Measurements from ENCODE around the gene NPRL2.
A peak's percentile ranks its signal among the peaks of the same experiment; 100 is the strongest.

NPRL2 gene

DNA sequence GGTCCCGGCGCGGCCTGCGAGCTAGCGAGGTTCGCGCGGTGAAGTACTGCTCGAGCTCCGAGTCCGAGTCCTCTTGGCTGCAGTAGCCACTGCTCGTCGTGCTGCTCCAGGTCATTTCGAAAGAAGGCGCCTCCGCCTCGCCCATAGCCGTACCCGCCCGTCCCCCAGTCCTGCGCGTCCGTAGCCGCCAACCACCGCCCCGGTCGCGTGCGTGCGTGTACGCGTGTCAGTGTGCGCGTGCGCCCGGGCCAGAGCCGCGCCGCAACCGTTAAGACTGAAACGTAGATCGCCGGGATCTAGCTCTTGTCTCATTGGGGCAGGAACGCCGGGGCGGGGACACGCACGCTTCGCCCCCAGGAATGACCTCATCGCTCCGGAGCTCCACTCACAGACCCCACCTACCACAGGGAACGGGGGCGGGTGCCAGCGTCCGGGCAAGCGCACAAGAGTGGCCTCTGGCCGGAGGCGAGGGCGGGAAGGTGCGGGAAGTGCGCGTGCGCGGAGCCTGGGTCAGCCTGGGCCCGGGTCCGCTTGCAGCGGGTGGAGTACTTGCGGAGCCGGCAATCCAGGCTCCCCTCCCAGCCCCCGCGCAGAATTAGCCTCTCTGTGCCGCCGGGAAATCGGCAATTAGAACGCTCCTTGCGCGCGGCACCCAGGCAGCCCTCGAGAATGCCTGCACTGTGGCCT, 13.3 kb downstream of the NPRL2 start:
- DNase-seq = peak; percentile 97

DNA sequence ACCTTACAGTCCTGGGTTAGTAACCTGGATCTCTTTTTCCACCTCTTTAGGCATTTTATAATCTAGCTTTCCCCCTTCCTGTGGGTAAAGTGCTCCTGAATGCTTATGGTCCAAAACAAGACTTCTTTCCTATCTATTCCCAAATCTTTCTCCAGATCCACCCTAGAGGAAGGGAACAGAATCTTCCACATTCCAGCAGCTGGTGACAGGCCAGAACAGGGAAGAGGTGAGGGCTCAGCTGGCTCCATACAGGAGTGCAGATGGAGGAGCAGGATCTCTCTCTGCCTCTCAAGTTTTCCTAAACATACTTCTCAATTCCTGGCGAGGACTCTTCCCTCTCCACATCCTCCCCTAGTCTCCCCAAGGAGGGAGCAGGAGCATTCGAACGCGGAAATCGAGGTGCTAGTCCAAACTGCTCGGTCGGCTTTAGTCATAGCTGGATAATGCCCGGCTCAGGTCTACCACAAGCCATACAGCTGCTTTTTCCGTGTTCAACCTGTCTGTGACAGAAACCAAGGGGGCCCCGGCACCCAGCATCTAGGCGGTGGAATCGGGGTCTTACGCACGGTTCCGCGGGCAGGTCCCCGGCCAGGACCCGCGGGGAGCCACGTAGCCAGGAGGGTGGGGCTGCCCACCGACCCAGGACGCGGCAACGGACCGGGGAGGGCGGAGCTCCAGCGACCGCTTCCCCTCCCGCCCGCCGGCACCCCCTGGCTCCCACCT, 14.0 kb downstream of the NPRL2 start:
- DNase-seq = no peak
- H3K9me3 ChIP-seq = no peaks in the 10 kb centered on the region
- H3K27me3 ChIP-seq = no peaks in the 10 kb centered on the region
- H3K4me1 ChIP-seq = peaks cover 3% of the 10 kb centered on the region; the same call in 1 of the 2 replicates
- peaks cover 10% of the 10 kb centered on the region for H3K36me3 ChIP-seq
- peak overlapping the region; percentile 95 for H3K4me3 ChIP-seq (ENCODE audit: low read depth, low read length)
- TF ChIP-seq, protein P1, sequence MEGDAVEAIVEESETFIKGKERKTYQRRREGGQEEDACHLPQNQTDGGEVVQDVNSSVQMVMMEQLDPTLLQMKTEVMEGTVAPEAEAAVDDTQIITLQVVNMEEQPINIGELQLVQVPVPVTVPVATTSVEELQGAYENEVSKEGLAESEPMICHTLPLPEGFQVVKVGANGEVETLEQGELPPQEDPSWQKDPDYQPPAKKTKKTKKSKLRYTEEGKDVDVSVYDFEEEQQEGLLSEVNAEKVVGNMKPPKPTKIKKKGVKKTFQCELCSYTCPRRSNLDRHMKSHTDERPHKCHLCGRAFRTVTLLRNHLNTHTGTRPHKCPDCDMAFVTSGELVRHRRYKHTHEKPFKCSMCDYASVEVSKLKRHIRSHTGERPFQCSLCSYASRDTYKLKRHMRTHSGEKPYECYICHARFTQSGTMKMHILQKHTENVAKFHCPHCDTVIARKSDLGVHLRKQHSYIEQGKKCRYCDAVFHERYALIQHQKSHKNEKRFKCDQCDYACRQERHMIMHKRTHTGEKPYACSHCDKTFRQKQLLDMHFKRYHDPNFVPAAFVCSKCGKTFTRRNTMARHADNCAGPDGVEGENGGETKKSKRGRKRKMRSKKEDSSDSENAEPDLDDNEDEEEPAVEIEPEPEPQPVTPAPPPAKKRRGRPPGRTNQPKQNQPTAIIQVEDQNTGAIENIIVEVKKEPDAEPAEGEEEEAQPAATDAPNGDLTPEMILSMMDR (IDR thresholded peaks at IDR 0.05; ENCODE audit: low read depth, low read length) = no peak

More for the DNA sequence above, 13.3 kb downstream of the NPRL2 start:
- Histone ChIP-seq H3K27me3 (no peaks in the 10 kb centered on the region), H3K4me3 (ENCODE audit: low read depth, low read length) (peak overlapping the region; percentile 95), H3K9me3 (no peaks in the 10 kb centered on the region), H3K36me3 (peaks cover 3% of the 10 kb centered on the region), H3K4me1 (peaks cover 3% of the 10 kb centered on the region; the same call in 1 of the 2 replicates)
- TF ChIP-seq, protein P1 (IDR thresholded peaks at IDR 0.05; ENCODE audit: low read depth, low read length) = no peak

DNA sequence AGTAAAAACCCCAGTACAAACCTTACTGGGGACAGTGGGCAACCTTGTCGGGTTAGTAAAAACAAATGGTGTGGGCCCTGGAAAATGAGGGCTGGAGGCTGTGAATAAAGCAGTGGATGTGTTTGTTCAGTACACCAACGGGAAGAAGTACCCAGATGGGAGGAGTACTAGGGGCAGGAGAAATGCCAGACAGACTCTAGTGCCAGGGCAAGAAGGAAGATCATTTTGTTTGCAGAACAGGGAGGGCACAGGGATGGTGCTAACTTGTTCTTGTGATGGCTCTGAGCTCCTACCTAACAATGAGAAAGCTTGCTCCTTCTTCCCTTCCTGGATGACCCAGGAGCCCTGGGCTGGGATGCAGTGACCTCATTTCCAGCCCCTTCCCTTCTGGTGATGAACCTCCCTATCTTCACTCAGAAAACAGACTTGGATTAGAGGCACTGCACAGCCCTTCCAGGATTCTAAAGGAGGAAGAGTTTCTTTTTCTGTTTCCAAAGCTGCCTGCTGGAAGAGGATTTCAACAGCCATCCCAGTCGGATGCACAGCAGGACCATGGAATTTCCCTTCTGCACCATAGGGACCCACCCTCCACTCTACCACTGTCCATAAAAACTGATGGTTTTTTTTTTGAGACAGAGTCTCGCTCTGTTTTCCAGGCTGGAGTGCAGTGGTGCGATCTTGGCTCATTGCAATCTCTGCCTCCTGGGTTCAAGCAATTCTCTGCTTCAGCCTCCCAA, 16.1 kb downstream of the NPRL2 start:
- H3K27me3 ChIP-seq = no peaks in the 10 kb centered on the region
- no peak for DNase-seq
- H3K4me3 ChIP-seq (ENCODE audit: low read depth, low read length) = no peak overlapping the region
- H3K4me1 ChIP-seq = peaks cover 3% of the 10 kb centered on the region; the same call in 1 of the 2 replicates
- TF ChIP-seq, protein P1 (IDR thresholded peaks at IDR 0.05; ENCODE audit: low read depth, low read length) = no peak
- H3K36me3 ChIP-seq = peaks cover 27% of the 10 kb centered on the region
- no peaks in the 10 kb centered on the region for H3K9me3 ChIP-seq

DNA sequence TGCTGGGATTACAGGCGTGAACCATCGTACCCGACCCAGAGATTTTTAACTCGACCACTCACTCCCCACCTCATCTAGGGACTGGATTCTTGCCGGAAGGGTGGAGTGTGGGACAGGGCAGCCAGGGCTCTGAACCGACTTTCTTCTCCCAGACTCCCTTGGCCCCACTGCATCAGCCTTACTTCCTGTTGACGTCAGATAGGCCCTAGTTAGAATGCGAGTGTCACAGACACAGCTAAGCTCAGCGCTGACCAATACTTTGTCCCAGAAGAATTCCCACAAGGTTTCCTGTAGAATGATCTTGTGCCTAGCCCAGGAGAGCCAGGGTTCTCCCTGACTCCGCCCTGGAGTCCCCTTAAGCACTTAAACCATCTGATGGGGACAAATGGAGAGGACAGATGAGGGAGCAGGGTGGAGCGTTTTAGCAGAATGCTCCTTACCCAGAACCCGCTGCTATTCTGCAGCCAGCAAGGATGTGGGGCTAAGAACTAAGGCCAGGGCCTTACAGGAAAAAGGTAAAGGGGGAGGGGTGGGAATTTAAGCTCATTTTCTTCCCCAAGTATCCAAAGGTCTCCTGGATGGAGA, 16.7 kb downstream of the NPRL2 start:
- Histone ChIP-seq H3K36me3 (peaks cover 27% of the 10 kb centered on the region), H3K4me3 (ENCODE audit: low read depth, low read length) (no peak overlapping the region), H3K27me3 (no peaks in the 10 kb centered on the region), H3K4me1 (peaks cover 3% of the 10 kb centered on the region; the same call in 1 of the 2 replicates), H3K9me3 (no peaks in the 10 kb centered on the region)
- TF ChIP-seq, protein P1 (IDR thresholded peaks at IDR 0.05; ENCODE audit: low read depth, low read length) = no peak
- no peak for DNase-seq

DNA sequence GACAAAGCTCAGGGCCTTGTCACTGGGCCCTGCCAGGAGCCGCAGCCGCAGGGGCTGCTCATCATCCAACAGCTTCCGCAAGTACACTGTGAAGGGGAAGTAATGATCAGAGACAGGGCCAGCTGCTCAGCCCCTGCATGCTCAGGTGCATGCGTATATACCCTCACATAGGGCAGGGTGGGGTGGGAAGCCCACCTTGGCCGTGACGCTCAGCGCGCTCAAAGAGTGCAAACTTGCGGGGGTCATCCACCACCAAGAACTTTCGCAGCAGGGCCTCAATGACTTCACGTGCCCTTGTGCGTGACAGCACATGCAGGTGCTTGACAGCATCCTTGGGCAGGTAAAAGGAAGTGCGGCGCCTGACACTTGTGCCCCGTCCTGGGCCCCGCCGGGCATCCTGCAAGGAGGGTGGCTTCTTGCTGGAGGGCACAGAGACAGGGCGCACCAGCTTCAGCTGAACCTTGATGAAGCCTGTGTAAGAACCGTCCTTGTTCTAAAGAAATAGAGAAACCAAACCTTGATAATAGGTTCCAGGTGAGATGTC, 19.1 kb downstream of the NPRL2 start:
- TF ChIP-seq, protein P1 (IDR thresholded peaks at IDR 0.05; ENCODE audit: low read depth, low read length) = no peak
- Histone ChIP-seq H3K4me3 (ENCODE audit: low read depth, low read length) (no peak overlapping the region), H3K36me3 (peaks cover 24% of the 10 kb centered on the region), H3K4me1 (no peaks in the 10 kb centered on the region), H3K27me3 (no peaks in the 10 kb centered on the region), H3K9me3 (no peaks in the 10 kb centered on the region)
- no peak for DNase-seq
